Astrocyte (in vitro differentiated cells and primary cell): Measurements from ENCODE around the gene PTGFRN.

ENCODE experiments used
- EZH2 ChIP-seq: IDR thresholded peaks from 2 replicates; pipeline ENCODE4 v1.6.1; 2012; ENCODE audit warnings: mild to moderate bottlenecking, low read length, inconsistent platforms; ENCODE audit not compliant: insufficient read depth
- TF ChIP-seq, protein P1 (sequence below): IDR thresholded peaks from 2 replicates; pipeline ENCODE4 v1.5.1; 2011; ENCODE audit warnings: low read depth, mild to moderate bottlenecking, inconsistent platforms, low read length, moderate library complexity; ENCODE audit not compliant: insufficient read depth

- TF ChIP-seq, protein P1, sequence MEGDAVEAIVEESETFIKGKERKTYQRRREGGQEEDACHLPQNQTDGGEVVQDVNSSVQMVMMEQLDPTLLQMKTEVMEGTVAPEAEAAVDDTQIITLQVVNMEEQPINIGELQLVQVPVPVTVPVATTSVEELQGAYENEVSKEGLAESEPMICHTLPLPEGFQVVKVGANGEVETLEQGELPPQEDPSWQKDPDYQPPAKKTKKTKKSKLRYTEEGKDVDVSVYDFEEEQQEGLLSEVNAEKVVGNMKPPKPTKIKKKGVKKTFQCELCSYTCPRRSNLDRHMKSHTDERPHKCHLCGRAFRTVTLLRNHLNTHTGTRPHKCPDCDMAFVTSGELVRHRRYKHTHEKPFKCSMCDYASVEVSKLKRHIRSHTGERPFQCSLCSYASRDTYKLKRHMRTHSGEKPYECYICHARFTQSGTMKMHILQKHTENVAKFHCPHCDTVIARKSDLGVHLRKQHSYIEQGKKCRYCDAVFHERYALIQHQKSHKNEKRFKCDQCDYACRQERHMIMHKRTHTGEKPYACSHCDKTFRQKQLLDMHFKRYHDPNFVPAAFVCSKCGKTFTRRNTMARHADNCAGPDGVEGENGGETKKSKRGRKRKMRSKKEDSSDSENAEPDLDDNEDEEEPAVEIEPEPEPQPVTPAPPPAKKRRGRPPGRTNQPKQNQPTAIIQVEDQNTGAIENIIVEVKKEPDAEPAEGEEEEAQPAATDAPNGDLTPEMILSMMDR: no peak
- no peak for TF ChIP-seq EZH2
Observed at GRCh38 chr1:116881879-116882520, 27.7 kb upstream of the PTGFRN start.
